ENCODE data around the gene MPPE1.
"Not testable (repeated sequence)": the region's sequence is repeated elsewhere in the genome, so short reads cannot be mapped to it uniquely, and the experiment has no call there.

Gene MPPE1, protein sequence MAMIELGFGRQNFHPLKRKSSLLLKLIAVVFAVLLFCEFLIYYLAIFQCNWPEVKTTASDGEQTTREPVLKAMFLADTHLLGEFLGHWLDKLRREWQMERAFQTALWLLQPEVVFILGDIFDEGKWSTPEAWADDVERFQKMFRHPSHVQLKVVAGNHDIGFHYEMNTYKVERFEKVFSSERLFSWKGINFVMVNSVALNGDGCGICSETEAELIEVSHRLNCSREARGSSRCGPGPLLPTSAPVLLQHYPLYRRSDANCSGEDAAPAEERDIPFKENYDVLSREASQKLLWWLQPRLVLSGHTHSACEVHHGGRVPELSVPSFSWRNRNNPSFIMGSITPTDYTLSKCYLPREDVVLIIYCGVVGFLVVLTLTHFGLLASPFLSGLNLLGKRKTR

DNA sequence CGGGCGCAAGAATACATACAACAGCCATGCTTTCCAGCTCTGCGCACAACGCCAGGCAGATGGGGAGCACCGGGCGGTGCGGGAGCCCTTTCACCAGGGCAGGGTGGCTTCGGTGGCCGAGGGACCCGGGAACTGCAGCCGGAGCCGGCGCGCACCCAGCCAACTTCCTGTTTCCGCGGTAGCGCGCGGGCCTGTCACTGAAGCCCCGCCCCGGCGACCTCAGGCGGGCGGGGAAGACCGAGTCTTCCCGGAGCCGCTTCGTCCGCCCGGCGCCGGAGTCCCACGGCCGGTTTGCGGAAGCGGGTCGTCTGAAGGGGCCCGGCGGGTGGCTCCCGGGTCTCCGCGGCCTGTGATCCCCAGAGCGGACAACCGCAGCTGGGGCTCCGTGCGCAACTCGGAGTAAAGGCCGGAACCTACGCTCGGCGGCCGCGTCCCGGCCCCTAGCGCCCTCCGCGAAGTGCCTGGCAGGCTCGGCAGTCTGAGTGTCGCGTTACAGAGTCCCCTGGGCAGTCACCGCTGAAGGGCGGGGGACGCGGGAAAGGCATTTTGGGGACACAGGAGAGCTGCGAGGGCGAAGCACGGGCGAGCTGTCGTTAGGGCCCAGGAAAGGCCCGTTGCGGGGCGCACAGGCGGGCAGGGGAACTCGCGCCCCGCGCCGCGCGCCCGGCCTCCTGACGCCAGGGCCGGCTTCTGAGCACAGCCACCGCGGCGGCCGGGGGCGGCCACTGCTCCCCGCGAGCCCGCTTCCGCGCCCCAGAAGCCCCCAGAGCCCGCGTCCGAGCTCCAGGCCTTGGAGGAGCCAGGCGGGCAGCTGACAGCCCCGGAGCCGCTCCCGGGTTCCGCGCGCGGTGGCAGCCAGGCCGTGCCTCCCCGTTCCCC lies at the start of gene MPPE1:
MPPE1 (minus strand) TSS at position 136 of the 879 bp plus-strand sequence. CDS start 11,053 bp downstream, outside the sequence.
- DNase-seq (ENCODE audit: low read depth) = peak; percentile 74

- DNase-seq (ENCODE audit: low read depth) = no peak
Observed at GRCh38 chr18:11957636-11958035, 49.5 kb upstream of the MPPE1 start.

DNA sequence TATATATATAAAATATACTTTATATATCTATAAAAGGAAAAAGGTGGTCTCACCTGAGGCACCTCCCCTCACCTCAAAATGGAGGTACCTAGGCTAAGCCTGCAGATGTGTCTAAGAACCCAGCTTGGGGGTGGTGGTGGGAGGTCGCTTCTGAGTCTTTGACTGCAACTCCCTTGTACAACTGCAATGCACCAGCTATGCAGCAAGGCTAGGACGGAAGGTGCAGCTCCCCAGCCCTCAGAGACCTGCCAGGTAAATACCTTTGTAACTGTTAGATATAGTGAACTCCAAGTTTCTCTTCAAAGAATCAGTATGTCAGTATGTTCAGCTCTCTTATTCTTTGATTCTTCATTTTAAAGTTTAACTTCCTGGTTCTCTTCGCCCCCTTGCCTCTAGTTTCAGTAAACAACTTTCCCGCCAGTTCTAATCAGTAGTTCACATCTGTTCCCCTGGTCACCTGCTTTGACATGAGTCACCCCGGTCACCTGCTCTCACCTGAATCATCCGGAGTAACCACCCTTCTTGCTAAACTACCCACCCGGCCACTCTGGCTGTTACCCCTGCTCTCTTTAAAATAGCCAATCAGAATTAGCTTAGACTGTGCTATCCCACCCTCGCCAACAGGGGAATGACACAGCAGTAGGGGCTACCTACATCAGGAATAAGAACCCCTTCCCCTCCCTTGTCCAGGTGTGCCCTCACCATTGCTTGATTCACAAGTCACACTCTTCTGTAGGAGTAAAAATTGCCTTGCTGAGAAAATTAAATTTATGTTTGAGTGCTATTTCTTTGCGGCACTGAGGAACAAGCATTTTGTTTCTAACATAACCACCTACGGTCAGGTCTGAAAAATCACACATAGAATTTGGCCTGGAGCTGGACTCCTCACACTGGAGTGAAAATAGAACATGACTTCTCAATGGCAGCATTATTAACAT lies 48.5 kb upstream of the MPPE1 start:
- DNase-seq (ENCODE audit: low read depth) = no peak

- no peak for DNase-seq (ENCODE audit: low read depth)
Observed at GRCh38 chr18:11955239-11956029, 47.3 kb upstream of the MPPE1 start.

GRCh38 chr18:11953113-11953512 lies 45.0 kb upstream of the MPPE1 start:
- DNase-seq (ENCODE audit: low read depth) = no peak

GRCh38 chr18:11951390-11951851 lies 43.3 kb upstream of the MPPE1 start:
- no peak for DNase-seq (ENCODE audit: low read depth)

DNA sequence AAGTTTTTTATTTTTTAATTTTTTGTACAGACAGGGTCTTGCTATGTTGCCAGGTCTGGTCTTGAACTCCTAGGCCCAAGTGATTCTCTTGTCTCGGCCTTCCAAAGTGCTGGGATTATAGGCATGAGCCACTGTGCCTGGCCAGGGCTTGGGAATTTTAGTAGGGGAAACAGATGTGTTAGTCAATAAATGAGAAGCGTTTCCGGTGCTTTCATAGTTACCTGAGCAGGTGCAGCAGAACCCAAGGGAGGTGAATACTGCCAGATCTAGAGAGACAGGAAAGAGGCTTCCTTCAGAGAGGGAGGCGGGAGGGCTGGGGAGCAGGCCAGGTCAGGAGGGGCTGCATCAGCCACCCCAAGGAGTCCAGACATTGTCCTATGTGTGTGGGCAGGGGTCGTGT lies 42.7 kb upstream of the MPPE1 start:
- DNase-seq (ENCODE audit: low read depth) = no peak

DNA sequence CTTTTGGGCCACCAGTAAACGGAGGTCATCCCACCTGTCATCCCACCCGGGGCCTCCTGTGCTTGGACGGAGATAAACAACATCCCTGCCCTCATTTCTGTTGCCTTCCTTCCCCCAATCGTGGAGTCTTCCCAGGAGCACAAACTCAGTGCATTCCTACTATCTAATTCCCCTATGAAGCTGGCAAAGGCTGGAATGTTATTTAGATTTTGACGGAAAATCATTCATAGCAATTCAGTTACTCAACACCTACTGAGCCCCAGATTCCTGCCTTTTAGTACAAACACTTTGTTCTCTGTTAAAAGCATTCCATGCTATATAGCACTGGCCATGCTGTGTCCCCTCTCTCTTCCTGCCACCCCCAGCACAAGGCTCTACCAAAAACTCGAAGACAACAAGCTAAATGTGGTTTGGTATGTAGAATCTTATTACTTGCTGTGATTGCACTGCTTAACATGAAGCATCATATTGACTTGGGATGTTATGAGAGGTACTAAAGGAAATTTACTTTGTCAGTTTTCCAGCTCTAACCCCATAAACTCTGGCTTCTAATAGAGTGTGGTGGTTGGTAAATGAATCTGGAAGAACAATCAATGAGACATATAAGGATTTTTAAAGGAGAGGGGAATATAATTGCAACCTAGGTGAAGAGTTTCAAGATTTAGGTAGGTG lies 40.9 kb upstream of the MPPE1 start:
- no peak for DNase-seq (ENCODE audit: low read depth)

DNA sequence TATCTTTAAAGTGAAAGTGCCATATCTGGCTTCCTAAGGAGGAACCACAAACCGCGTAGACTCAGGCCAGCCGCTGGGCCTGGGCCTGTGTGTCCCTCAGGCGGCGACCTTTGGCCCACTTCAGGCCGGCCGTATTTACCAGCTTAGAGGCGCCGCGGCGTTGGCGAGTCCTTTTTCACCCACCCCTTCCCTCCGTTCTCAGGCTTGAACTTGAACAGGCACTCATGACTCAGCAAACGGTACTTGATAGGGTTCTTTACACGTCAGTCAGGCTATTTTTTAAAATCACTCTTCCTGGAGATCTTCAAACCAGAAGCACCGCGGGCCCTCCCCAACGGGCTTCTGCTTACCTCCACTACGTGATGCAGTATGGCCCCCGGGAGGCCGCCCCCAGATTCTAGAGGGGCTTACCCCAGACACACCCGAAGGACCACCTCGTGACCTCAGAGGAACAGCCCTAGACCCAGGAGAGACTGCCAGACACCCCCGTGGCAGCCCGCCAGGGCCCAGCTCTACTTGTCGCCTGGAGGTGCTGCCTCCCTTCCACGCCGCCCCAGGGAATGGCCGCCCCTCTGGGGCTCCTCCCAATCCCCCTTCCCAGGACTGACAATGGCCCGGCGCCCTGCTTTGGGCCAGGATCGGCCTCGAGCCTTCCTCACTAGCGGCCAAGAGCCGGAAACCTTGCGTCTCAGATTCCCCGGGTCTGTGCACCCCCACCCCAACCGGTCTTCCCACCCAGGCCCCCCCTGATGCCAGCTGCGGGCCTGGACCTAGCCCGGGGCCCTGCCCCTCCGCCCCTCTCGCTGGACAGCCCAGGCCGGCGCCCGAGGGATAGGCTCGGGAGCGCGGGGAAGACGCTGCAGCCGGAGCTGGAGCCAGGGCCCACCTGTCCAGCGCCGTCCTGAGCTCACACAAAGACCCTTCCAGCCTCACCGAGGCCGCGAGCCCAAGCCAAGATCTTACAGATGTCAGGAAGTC lies 39.4 kb upstream of the MPPE1 start:
- DNase-seq (ENCODE audit: low read depth) = peak; percentile 18

DNA sequence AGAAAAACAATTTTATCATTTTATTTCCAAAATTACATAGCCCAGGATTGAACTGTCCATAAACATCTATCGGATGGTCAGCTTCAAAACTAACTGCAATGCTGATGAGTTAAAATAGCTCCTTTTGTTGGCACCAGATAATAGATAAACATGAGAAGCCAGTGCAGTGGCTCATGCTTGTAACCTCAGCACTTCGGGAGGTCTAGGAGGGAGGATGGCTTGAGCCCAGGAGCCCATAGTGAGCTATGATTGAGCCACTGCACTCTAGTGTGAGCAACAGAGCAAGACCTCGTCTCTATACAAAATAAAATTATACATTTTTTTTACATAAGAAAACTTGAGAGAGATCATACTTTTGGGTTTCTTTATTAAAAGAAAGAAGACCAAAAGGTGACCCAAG lies 38.6 kb upstream of the MPPE1 start:
- DNase-seq (ENCODE audit: low read depth) = no peak

DNA sequence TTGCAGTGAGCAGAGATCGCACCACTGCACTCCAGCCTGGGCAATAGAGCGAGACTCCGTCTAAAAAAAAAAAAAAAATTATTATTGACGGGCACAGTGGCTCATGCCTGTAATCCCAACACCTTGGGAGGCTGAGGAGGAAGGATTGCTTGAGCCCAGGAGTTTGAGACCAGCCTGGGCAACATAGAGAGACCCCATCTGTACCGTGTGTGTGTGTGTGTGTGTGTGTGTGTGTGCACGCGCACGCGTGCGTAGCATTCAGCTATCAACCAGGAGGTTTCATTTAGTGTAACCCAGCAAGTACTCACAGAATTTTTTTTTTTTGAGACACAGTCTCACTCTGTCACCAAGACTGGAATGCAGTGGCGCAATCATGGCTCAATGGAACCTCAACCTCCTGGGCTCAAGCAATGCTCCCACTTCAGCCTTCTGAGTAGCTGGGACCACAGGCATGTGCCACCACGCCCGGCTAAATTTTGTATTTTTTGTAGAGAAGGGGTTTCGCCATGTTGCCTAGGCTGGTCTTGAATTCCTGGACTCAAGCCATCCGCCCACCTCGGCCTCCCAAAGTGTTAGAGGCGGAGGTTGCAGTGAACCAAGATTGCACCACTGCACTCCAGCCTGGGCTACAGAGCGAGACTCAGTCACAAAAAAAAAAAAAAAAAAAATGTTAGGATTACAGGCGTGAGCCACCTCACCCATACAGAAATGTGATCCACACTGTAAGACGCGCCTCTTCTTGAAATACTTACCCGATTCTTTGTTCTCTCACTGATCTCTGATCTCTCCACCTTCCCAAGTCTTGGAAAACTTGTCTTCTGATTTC lies 37.9 kb upstream of the MPPE1 start:
- not testable (repeated sequence) for DNase-seq (ENCODE audit: low read depth)

- DNase-seq (ENCODE audit: low read depth) = no peak
Observed at GRCh38 chr18:11944786-11945185, 36.7 kb upstream of the MPPE1 start.

DNA sequence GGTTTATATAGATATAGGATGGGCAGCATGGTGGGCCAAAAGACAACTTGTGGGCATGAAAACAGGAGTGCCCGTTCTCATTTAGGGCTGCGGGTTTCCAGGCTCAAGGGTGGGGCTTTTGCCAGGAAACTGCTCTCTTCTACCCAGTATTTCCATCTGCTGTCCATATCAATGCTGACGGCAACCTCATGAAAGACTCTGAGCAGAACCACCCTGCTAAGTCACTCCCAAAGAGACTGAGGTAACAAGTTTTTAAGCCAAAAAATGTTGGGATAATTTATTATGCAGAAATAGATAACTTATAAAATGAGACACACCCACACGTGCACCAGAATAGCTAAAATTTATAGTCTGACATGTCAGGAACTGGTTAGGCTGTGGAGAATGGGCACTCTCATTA lies 36.1 kb upstream of the MPPE1 start:
- DNase-seq (ENCODE audit: low read depth) = no peak

GRCh38 chr18:11943551-11943950 lies 35.4 kb upstream of the MPPE1 start:
- no peak for DNase-seq (ENCODE audit: low read depth)

GRCh38 chr18:11940956-11941355 lies 32.8 kb upstream of the MPPE1 start:
- DNase-seq (ENCODE audit: low read depth) = no peak

GRCh38 chr18:11937874-11938478 lies 29.9 kb upstream of the MPPE1 start:
- DNase-seq (ENCODE audit: low read depth) = peak; percentile 34

DNA sequence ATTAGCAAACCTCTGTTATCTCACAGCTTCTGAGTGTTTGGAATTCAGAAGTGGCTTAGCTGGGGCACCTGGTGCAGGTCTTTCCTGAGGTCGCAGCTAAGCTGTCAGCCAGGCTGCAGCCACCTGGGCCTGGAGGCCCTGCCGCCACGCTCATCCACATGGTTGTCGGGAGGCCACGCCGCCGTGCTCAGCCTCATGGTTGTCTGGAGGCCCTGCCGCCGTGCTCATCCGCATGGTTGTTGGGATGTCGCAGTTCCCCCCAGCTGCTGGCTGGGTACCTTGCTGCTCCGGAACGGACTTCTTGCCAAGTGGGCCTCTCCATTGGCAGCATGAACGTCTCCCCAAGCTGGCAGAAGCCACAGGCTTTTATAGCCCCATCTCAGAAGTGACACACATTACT lies 24.3 kb upstream of the MPPE1 start:
- DNase-seq (ENCODE audit: low read depth) = no peak

DNA sequence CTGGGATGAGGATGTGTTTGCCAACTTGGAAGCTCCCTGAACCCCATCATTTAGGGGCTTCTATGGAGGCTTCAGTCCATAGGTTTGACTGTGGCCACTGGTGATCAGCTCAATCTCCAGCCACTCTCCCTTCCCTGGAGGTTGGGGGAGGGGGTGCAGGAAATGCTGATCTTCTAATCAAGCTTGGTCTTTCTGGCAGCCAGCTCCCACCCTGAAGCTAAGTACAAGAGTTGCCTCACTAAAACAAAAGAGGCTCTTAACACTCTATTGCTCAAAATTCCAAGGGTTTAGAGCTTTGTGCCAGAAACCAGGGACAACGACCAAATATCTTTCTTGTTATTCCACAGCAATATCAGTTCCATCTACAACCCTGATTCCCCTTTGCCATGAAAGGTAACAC lies 19.4 kb upstream of the MPPE1 start:
- DNase-seq (ENCODE audit: low read depth) = no peak

Measured in T-helper 22 cell (primary cell).